Fibroblast of lung (primary cell): ENCODE data around the gene RNF38.

ENCODE experiments used
- CTCF ChIP-seq, 2 donors: IDR thresholded peaks in 1 of 2; conservative IDR thresholded peaks in 1 of 2; 1 replicate in 1 of 2; 2 replicates in 1 of 2; pipeline ENCODE4 v1.5.1; 2011 to 2012; ENCODE audit warnings: low read length in 2 of 2, control low read depth in 1 of 2, inconsistent platforms in 1 of 2, low read depth in 1 of 2, mild to moderate bottlenecking in 1 of 2
- EZH2 ChIP-seq: IDR thresholded peaks from 2 replicates; pipeline ENCODE4 v1.5.1; 2012; ENCODE audit warnings: low read length, control low read depth, mild to moderate bottlenecking; ENCODE audit errors: missing control alignments

DNA sequence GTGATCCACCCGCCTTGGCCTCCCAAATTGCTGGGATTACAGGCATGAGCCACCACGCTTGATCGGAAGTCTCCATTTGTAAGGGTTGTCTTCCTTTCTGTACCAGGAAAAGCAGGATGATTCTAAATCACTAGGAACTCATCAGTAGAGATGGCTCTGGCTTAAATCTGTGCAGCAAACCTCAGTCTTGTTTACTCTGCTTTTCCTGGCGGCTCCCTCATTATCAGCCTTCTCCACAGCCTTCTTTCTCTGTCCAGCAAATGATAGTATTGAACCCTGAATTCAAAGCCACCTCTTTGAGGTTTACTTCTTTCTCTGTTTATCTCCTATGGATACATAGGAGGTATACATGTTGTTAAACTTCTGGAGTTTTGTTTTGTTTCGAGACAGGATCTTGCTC lies 98.8 kb downstream of the RNF38 start:
- TF ChIP-seq CTCF (conservative IDR thresholded peaks at IDR 0.05 in 1 of 2, IDR thresholded peaks at IDR 0.05 in 1 of 2; ENCODE audit: low read depth in 1 of 2, low read length in 2 of 2) = no peak
- no peak for TF ChIP-seq EZH2
